A549 (cell line): ENCODE measurements around the gene RRP9. TPM values are rescaled to one million over a fixed set of nuclear protein-coding genes. Genes with fewer than 3 reads are reported as not detected.

Source experiments
- ATAC-seq, 2 experiments: fragments of 200-7000 bp in 1 of 2; fragments of >200 bp in 1 of 2; cut with Nextera tagmentation in 1 of 2; cut with Tn5 transposase in 1 of 2; 3 replicates each; pipeline versions ENCODE4 v1.8.0 to v1.9.1; 2018 to 2020; ENCODE audit warnings: mild to moderate bottlenecking in 1 of 2, moderate library complexity in 1 of 2
- CTCF ChIA-PET: fragments of 300-600 bp; sonication (Branson Sonifier 250); formaldehyde crosslinking; extraction: SDS; loops from one replicate; lab custom pipeline; 2021; ENCODE audit warnings: antibody characterized with exemption, inconsistent platforms; lab: Yijun Ruan, JAX
- POLR2A ChIA-PET: fragments of 350-600 bp; formaldehyde crosslinking; extraction: SDS; loops from one replicate; lab custom pipeline; 2021; ENCODE audit warnings: antibody characterized with exemption, inconsistent platforms; lab: Yijun Ruan, JAX
- DNase-seq, 2 experiments: peaks; one replicate each; pipeline versions ENCODE4 v3.0.0 to v3.0.0-alpha.2; 2011 to 2016; ENCODE audit warnings: low read depth in 1 of 2, low spot score in 1 of 2
- FAIRE-seq: peaks from 2 replicates; lab custom pipeline; 2011; peaks lifted over from hg19 to GRCh38; lab: Jason Lieb, UNC
- H3K27ac ChIP-seq, 2 experiments: fragments of >200 bp; sonication (Bioruptor Twin); formaldehyde crosslinking; 3 replicates each; pipeline ENCODE4 v1.5.1; 2016 to 2017
- H3K4me1 ChIP-seq: fragments of >200 bp; sonication (Bioruptor Twin); formaldehyde crosslinking; 3 replicates; pipeline ENCODE4 v1.6.1; 2016
- H3K4me2 ChIP-seq: fragments of >200 bp; sonication (Bioruptor Twin); formaldehyde crosslinking; 3 replicates; pipeline ENCODE4 v1.6.1; 2016
- H3K4me3 ChIP-seq: fragments of >200 bp; sonication (Bioruptor Twin); formaldehyde crosslinking; 3 replicates; pipeline ENCODE4 v1.5.1; 2016
- H3K9me3 ChIP-seq: fragments of >200 bp; sonication (Bioruptor Twin); formaldehyde crosslinking; 3 replicates; pipeline ENCODE4 v1.6.1; 2016
- ATOH8 ChIP-seq: fragments of 250-450 bp; sonication (Bioruptor Pico); IDR thresholded peaks from 2 replicates; pipeline ENCODE4 v1.5.0; 2020; ENCODE audit warnings: low read depth, mild to moderate bottlenecking, moderate library complexity
- CHD4 ChIP-seq: fragments of 200-600 bp; sonication (generic); IDR thresholded peaks from 2 replicates; pipeline ENCODE4 v1.6.1; 2016; ENCODE audit warnings: antibody characterized with exemption, mild to moderate bottlenecking, borderline replicate concordance
- E2F6 ChIP-seq: IDR thresholded peaks from 2 replicates; pipeline ENCODE4 v1.6.1; 2012; ENCODE audit warnings: low read depth, borderline replicate concordance
- EHF ChIP-seq: fragments of 250-450 bp; sonication (Bioruptor Pico); IDR thresholded peaks from 2 replicates; pipeline ENCODE4 v1.5.0; 2020; ENCODE audit warnings: mild to moderate bottlenecking
- FOXS1 ChIP-seq: fragments of 250-450 bp; sonication (Bioruptor Pico); IDR thresholded peaks from 2 replicates; pipeline ENCODE4 v1.5.0; 2020; ENCODE audit warnings: mild to moderate bottlenecking, moderate library complexity
- HDAC2 ChIP-seq: fragments of 200-600 bp; sonication (generic); IDR thresholded peaks from 2 replicates; pipeline ENCODE4 v1.6.1; 2016
- MAFK ChIP-seq: fragments of 450-650 bp; IDR thresholded peaks from 2 replicates; pipeline ENCODE4 v1.6.1; 2014; ENCODE audit not compliant: partially characterized antibody
- MAZ ChIP-seq: fragments of 150-350 bp; IDR thresholded peaks from 2 replicates; pipeline ENCODE4 v1.6.1; 2014; ENCODE audit warnings: antibody characterized with exemption, low read depth, low read length, borderline replicate concordance
- MYC ChIP-seq: IDR thresholded peaks from 2 replicates; pipeline ENCODE4 v1.6.1; 2012; ENCODE audit warnings: mild to moderate bottlenecking, inconsistent platforms, low read length, improper control_type of control experiment, borderline replicate concordance
- PHF8 ChIP-seq: fragments of 200-600 bp; sonication (generic); IDR thresholded peaks from 2 replicates; pipeline ENCODE4 v1.6.1; 2016; ENCODE audit warnings: low read depth, mild to moderate bottlenecking, antibody characterized with exemption, moderate library complexity, borderline replicate concordance
- RARB ChIP-seq: fragments of 250-450 bp; sonication (Bioruptor Pico); IDR thresholded peaks from 2 replicates; pipeline ENCODE4 v1.8.0; 2021; ENCODE audit warnings: mild to moderate bottlenecking, moderate library complexity
- RFX5 ChIP-seq: fragments of 450-650 bp; IDR thresholded peaks from 2 replicates; pipeline ENCODE4 v1.7.1; 2014; ENCODE audit warnings: antibody characterized with exemption, mild to moderate bottlenecking, moderate library complexity
- SREBF2 ChIP-seq: fragments of 450-650 bp; IDR thresholded peaks from 2 replicates; pipeline ENCODE4 v1.6.1; 2014; ENCODE audit warnings: mild to moderate bottlenecking, moderate library complexity
- TP53 ChIP-seq: fragments of 250-450 bp; sonication (Bioruptor Pico); IDR thresholded peaks from 2 replicates; pipeline ENCODE4 v1.5.0; 2021; ENCODE audit warnings: mild to moderate bottlenecking, moderate library complexity
- ZC3H11A ChIP-seq: fragments of 450-650 bp; IDR thresholded peaks from 2 replicates; pipeline ENCODE4 v1.6.1; 2014; ENCODE audit warnings: antibody characterized with exemption, mild to moderate bottlenecking
- ZFP36 ChIP-seq: fragments of 450-650 bp; IDR thresholded peaks from 2 replicates; pipeline ENCODE4 v1.6.1; 2014; ENCODE audit warnings: borderline replicate concordance; ENCODE audit not compliant: partially characterized antibody
- whole genome bisulfite sequencing: methylation state at CpG from one replicate; pipeline ENCODE4 v1.1.6; 2017; ENCODE audit errors: missing lambda C conversion rate; 5-methylcytosine and 5-hydroxymethylcytosine counted together
- polyA plus RNA-seq, 4 experiments: library from polyadenylated mRNA; depleted of rRNA in 3 of 4; stranded (reverse); fragments of >200 nt; fragmentation: RNase III in 1 of 4; extraction: RNeasy Plus Mini Kit Qiagen cat#74134 plus additional on column Dnase treatment in 1 of 4; gene quantifications; 2 replicates in 3 of 4; 3 replicates in 1 of 4; pipeline ENCODE4 v1.2.3, GENCODE V29; 2011 to 2017
- TF ChIP-seq, protein P1 (sequence below): fragments of >200 bp; sonication (Bioruptor Twin); formaldehyde crosslinking; IDR thresholded peaks from 2 replicates; pipeline ENCODE4 v1.6.1; 2016
- TF ChIP-seq, protein P2 (sequence below): IDR thresholded peaks from 2 replicates; pipeline ENCODE4 v1.6.1; 2012

The RRP9 gene
- polyA plus RNA-seq, 2 of the 4 experiments (the other 2 are of a cell fraction), result 17.0 to 34.3 TPM

DNA sequence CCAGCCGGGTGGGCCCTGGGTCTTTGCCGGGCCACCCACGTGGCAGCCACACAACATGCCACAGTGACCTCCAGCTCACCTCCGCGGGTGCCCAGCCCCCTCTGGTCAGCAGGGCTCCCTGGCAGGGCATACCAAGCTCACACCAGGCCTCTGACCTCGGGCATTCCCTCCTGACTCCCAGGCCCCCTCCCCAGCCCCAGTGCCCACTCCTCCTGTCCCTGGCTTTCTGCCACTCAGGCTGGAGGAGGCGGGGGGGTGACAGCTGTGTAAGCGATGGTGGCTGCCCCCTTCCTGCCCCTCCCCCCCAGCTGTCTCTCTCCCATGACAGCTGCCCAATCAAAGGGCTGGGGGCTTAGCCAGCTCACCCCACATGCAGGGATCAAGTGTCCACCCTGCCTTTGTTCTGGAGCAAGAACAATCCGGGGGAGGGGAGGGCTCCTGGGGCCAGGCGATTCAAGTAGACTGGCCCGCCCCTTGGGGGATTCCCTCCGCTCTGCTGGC is 22.3 kb upstream of the RRP9 start:
- ChIA-PET POLR2A (no interaction called here), CTCF (interaction anchor here (1.1 to 5.4 kb wide), 3 partner anchors 10 to 21 kb away, joined by 3 to 36 read pairs (median 12); partner anchors contain the start of genes ABHD14A, ABHD14B, ACY1 and PARP3)
- no peak for ATAC-seq
- no peak for TF ChIP-seq RFX5
- TF ChIP-seq EHF (CRISPR knock-in tag), result no peak
- TF ChIP-seq HDAC2, result no peak
- no peak for TF ChIP-seq SREBF2
- TF ChIP-seq RARB (CRISPR knock-in tag), result no peak
- TF ChIP-seq ATOH8 (CRISPR knock-in tag), result no peak
- no peak for TF ChIP-seq CHD4
- TF ChIP-seq MAFK, result no peak
- no peak for TF ChIP-seq E2F6
- TF ChIP-seq PHF8, result no peak
- TF ChIP-seq, protein P1, sequence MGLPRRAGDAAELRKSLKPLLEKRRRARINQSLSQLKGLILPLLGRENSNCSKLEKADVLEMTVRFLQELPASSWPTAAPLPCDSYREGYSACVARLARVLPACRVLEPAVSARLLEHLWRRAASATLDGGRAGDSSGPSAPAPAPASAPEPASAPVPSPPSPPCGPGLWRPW, result no peak
- TF ChIP-seq ZC3H11A, result no peak
- TF ChIP-seq, protein P2, sequence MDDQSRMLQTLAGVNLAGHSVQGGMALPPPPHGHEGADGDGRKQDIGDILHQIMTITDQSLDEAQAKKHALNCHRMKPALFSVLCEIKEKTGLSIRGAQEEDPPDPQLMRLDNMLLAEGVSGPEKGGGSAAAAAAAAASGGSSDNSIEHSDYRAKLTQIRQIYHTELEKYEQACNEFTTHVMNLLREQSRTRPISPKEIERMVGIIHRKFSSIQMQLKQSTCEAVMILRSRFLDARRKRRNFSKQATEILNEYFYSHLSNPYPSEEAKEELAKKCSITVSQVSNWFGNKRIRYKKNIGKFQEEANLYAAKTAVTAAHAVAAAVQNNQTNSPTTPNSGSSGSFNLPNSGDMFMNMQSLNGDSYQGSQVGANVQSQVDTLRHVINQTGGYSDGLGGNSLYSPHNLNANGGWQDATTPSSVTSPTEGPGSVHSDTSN, result no peak
- no peak for FAIRE-seq
- WGBS, result 72% methylated on average over 10 of the region's 12 CpGs
- H3K27ac ChIP-seq, result no peak overlapping the region
- H3K4me3 ChIP-seq, result no peak overlapping the region
- peaks cover 13% of the 10 kb centered on the region for H3K4me1 ChIP-seq
- DNase-seq, result no peak
- H3K9me3 ChIP-seq, result no peaks in the 10 kb centered on the region
- no peak overlapping the region for H3K4me2 ChIP-seq

DNA sequence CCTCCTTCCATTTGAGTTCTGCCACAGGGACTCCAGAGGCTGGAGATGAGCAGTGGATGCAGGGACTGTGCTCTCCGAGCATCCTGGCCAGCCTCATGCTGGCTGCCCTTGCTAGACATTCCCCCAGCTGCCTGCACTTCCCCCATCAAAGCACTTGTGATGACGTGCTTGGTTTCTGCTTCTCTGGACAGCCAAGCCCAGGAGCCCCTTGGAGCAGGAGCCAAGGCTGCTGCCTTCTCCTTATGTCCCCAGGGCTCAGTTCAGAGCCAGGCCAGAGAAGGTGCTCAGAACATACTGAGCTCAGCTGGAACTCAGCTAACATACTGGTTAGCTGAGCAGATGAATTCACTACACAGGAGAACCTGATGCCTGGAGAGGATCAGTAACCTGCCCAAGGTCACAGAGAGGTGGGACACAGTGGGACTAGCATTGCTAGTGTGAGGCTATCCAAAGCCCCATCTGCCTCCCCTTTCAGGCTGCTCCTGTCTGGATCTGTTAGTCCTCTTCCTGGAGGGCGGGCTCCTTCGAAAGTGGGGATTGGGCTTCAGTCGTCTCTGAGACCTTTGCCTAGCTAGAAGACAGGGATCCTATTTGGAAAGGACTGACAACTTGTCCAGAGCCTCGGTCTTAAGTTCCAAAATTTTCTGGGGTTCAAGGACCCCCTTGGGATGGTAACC is 21.3 kb upstream of the RRP9 start:
- H3K4me3 ChIP-seq, result no peak overlapping the region
- FAIRE-seq (no peak), DNase-seq (no peak), ATAC-seq (no peak)
- H3K27ac ChIP-seq, result no peak overlapping the region
- CTCF ChIA-PET, result interaction anchor here (0.6 to 5.4 kb wide), 5 partner anchors 11 to 160 kb away, joined by 3 to 36 read pairs (median 3); partner anchors contain the start of genes ABHD14A, ABHD14B, ACY1 and PARP3
- POLR2A ChIA-PET, result interaction anchor here (1.3 kb wide), 1 partner anchor 11 kb away, joined by 3 read pairs; the partner anchor contains the start of gene ABHD14B
- no peak for TF ChIP-seq MYC
- no peak for TF ChIP-seq MAZ
- TF ChIP-seq FOXS1 (CRISPR knock-in tag), result no peak
- 93% methylated on average over 5 of the region's 6 CpGs for WGBS
- H3K9me3 ChIP-seq, result no peaks in the 10 kb centered on the region
- H3K4me1 ChIP-seq, result peaks cover 4% of the 10 kb centered on the region; the same call in 2 of the 3 replicates
- no peak overlapping the region for H3K4me2 ChIP-seq

DNA sequence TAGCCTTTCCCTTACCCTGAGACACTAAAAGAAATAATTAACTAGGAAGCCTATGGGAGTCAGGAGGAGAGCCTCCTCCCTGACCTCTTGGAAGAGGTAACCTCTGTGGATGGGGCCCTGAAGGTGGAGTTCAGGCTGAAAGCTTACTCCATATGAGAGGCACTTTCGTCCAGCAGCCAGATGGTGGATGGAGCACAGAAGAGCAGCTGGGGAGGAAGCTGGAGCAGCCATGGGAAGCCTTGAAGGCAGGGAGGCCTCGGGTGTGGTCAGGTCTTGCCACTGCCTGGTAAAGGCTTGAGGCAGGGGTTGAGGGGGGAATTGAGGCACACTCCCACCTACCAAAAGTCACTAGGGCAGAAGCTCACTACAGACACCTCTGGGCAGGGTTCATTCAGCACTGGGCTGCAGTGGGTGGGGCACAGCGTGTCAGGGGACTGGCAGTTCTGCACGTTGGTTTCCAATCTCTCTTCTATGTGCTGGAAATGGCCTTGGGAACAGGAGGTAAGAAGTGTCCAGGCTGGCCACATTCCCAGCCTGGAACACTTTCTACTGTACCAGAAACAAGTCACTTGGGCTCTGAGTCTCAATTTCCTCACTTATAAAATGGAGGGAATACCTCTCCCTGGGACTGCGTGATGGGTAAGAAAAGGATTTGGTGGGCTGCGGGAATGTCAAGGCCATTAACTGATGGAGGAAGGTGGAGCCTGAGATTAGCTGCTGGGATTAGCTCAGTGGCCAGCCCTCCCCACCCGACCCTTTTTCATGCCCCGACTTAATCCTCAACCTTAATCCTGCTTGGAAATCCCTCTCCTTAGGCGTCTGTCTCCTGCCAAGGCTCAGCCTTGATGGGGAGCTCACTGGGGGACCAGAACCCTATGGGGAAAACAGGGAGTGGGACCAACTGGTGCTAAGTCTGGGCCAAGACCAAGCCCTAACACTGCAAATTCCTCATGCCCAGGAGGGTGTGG is 20.2 kb upstream of the RRP9 start:
- ATAC-seq, result no peak
- peaks cover 4% of the 10 kb centered on the region; the same call in 2 of the 3 replicates for H3K4me1 ChIP-seq
- no peak overlapping the region for H3K4me3 ChIP-seq
- ChIA-PET POLR2A (interaction anchor here (1.3 kb wide), 1 partner anchor 12 kb away, joined by 3 read pairs; the partner anchor contains the start of gene ABHD14B), CTCF (interaction anchor here (0.7 to 5.4 kb wide), 4 partner anchors 12 to 161 kb away, joined by 3 to 36 read pairs (median 14); partner anchors contain the start of genes ABHD14A, ABHD14B, ACY1 and PARP3)
- TF ChIP-seq ZC3H11A (no peak), ZFP36 (no peak), TP53 (CRISPR knock-in tag) (no peak), HDAC2 (no peak), E2F6 (no peak), ATOH8 (CRISPR knock-in tag) (no peak)
- no peak for DNase-seq
- H3K4me2 ChIP-seq, result no peak overlapping the region
- 74% methylated on average over 6 of the region's 9 CpGs for WGBS
- FAIRE-seq, result no peak
- H3K27ac ChIP-seq, result no peak overlapping the region
- H3K9me3 ChIP-seq, result no peaks in the 10 kb centered on the region
